Amniotic epithelial cell (primary cell): ENCODE measurements around the gene ZNF845.
"Not testable (repeated sequence)": the region's sequence is repeated elsewhere in the genome, so short reads cannot be mapped to it uniquely, and the experiment has no call there.

Source experiments
- DNase-seq: peaks from one replicate; pipeline ENCODE4 v3.0.0-alpha.2; 2010; ENCODE audit warnings: low read depth

ZNF845 gene

GRCh38 chr19:53333463-53334449 is at the start of gene ZNF845:
Gene ZNF845, plus strand, starts transcription at chr19:53333749. Its CDS starts 7,559 bp downstream, at chr19:53341308.
- DNase-seq: peak; percentile 88

GRCh38 chr19:53285087-53285486 is 48.5 kb upstream of the ZNF845 start:
- no peak for DNase-seq

DNA sequence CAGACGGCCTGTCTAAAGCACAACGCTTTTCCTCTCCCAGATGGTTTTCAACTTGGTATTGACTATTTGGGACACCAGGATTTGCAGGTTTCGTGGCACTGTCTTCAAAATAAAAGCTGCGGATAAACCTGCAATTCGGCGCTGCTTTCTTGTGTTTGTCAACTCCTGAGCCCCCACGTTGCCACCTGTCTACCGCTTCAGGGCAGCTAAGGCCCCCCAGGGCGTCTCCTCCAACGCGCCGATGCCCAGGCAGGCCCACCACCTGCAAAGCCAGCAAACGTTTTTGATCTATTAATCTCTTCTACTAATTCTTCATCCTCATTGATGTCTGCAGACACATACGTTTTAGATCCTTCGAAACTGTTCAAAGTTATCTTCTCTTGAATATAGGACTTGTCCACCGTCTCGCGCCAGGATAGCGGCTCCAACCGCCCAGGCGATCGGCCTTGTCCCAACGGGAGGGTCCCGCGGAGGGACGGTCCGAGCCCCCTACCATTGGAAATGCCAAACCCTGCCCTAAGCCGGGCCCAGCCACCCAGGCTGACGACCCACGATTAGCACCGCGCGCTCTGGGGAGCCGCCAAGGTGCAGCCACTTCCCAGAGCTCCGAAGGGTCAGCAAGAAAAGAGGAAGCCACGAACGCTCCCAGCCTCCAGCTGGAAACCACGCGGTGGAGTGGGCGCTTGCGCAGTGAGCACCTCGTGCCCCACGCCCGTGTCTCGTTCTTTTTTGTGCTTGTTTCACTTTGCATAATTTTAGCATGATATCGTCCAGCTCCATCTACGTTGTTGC is 42.6 kb upstream of the ZNF845 start:
- no peak for DNase-seq

DNA sequence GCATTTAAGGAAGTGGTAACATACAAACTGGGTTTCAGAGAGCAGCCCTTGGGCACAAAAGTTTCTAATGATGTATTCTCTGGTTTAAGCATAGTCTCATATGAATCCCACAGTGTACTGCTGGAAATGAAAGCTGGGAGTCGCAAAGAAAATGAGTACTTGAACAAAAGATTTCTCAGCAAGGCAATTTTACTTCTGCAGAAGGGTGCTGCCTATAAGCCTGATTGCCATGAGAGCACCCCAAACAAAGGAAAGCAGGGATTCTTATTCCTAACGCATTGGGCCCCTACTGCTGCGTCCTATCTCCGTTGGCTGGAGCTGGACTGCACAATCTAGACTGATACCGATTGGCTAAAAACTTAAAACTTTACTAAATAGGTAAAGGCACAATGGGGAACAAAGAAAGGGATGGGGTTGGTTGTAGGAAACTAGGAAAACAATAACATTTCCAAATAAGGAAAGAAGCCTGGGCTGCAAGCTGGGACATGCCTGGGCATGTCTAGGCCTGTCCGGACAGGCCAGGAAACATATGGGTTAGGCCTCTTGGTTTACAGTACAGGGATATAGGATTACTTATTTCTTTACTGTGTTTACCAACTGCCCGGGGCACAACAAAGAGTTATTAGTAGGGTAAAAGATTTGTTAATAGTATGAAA is 38.6 kb upstream of the ZNF845 start:
- DNase-seq: no peak

DNA sequence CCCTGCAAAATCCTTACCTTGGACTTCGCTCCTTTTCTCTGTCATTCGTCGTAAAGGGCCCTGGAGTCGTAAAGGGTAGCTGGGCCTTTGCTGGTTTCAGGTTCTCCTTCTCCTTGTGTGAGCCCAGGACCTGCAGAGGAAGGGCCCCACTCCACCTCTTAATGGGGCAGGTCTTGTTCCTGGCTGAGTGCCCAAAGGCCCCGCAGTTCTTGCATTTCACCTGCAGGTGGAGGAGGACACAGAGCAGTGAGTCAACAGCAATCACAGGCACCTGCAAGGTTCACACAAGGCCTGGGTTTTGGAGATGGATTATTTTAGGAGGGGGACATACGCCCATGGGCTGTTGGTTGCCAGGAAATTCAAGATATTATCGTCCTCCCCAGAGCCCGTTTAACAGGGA is 32.2 kb upstream of the ZNF845 start:
- not testable (repeated sequence) for DNase-seq

DNA sequence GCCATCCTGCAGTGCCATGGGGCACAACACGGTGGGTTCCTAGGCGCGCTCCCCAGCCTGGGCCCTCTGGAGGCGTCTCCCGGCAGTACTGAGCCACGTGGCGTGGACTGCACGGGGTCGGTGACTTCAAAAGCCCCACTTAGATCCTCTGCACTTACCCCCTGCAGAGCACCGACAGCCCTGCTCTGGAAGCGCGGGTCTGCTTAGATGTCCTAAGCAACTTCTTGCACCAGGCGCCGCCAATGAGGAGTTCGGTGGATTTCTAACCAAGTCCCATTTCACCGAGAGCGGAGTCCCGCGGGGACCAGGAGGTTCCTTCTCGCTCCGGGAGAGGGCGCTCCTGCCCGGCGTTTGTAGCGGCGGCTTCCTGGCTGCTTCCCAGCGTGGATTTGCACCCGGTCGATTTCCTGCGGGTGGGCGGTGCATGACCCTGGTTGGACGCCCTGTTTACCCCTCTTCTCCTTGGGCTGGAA is 25.2 kb upstream of the ZNF845 start:
- DNase-seq: no peak

DNA sequence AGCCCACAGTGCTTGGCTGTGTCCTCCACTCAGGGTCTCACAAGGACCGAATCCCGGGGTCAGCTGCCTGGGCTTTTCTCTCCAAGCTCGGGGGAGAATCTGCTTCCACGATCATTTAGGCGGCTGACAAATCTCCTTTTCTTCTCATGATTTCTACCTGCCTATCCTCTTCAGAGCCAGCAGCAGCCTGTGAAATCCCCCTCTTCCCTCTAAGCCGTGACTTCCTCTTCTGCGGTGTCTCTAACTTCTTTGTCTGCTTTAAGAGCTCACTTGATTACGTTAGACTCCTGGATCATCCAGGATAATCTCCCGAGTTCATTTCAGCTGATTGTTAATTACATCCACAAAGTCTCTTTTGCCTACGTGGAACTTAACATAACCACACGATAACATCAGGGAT is 22.5 kb upstream of the ZNF845 start:
- DNase-seq: no peak

- DNase-seq: no peak
These were observed 21.7 kb upstream of the ZNF845 start for GRCh38 chr19:53311897-53312296.

DNA sequence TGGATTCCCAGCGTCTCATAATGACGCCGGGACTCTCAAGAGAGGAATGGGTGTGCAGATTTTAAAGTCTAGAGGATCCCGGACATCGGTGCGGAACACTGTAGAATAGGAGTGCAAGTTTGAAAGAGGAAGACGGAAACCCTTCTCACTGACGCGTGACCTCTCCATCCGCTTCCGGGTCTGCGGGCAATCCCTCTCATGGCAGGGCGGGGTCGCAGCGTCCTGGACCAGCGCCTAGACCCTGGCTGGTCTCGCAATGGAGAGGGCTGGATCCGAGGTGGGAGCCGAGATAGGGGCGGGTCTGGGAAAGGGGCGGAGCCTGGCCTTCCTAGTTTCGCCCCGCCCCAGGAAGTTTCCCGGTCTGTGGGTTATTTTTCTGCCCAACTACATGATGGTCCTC is 4.6 kb upstream of the ZNF845 start:
- DNase-seq: peak; percentile 6

- DNase-seq: no peak
These were observed 1.1 kb upstream of the ZNF845 start for GRCh38 chr19:53332484-53332883.

GRCh38 chr19:53333066-53333462 is 485 bp upstream of the ZNF845 start:
- peak; percentile 58 for DNase-seq

DNA sequence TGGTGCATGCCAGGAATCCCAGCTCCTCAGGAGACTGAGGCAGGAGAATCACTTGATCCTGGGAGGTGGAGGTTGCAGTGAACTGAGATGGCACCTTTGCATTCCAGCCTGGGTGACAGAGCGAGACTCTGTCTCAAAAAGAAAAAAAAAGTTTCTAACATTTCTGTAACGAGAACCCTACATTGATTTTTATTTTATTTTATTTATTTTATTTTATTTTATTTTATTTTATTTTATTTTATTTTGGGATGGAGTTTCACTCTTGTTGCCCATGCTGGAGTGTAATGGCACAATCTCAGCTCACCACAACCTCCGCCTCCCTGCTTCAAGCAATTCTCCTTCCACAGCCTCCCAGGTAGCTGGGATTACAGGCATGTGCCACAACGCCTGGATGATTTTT is 10.9 kb downstream of the ZNF845 start:
- not testable (repeated sequence) for DNase-seq

GRCh38 chr19:53355739-53356138 is 22.2 kb downstream of the ZNF845 start:
- DNase-seq: no peak

DNA sequence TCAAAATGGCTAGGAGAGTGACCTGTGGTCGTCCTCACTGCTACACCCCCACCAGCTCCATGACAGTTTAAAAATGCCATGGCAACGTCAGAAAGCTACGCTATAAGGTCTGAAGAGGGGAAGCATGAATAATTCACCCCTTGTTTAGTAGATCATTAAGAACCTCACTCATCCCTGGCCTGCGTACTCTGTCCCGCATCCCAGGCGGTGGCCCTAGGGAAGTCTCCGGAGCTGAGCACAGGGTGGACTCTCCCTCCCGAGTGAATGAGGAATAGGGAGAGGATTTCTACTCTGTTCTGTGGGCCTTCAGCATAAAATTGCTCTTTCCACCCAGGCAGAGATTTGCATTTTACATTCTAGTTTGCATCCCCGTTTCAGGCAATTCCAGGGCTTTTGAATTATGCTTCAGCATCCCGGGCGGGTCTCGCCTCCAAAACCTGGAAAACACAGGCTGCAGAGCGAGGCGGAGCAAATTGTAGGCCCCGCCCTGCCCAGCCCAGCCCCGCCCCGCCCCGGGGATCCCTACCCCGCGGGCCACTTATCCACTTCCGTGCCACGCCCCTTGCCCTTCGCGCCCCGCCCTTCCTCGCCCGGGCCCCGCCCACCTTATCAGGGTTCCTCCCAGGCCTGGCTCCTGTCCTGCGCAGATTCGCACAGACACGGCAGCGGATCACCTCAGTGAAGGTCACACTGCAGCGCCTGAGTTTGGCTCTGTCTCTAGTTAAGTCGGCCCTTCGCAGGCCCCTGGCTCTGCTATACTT is 24.5 kb downstream of the ZNF845 start:
- no peak for DNase-seq

DNA sequence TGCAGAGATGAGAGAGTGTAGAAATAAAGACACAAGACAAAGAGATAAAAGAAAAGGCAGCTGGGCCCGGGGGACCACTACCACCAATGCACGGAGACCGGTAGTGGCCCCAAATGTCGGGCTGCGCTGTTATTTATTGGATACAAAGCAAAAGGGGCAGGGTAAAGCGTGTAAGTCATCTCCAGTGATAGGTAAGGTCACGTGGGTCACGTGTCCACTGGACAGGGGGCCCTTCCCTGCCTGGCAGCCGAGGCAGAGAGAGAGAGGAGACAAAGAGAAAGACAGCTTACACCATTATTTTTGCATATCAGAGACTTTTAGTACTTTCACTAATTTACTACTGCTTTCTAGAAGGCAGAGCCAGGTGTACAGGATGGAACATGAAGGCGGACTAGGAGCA is 26.5 kb downstream of the ZNF845 start:
- not testable (repeated sequence) for DNase-seq

DNA sequence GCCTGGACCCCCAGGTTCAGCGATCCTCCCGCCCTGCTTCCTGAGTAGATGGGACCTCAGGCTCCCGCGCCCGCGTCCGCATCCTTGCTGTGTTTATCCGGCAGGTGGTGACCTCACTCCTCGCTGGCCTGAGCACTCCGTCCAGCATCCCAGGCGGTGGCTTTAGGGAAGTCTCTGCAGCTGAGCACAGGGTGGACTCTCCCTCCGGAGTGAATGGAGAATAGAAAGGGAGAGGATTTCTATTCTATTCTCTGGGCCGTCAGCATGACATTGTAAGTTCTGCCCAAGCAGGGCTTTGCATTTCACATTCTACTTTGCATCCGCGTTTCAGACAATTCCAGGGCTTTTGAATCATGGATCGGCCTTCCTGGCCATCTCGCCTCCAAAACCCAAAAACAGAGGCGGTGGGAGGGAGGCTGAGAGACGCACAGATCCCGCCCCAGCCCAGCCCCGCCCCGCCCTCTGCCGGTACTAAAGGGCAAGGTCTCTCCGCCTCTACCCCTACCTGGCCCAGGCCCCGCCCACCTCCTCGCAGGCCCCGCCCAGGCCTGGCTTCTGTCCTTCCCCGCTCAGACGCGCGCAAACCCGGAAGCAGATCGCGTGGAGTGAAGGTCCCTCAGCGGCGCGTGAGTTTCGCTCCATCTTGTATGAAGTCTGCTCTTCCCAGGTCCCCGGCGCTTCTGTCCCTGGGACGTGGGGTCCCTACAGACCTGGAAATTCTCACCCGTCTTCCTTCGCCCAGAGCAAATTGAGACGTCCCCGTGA is 31.8 kb downstream of the ZNF845 start, which contains the start of gene ZNF525:
Gene ZNF525, plus strand, starts transcription at position 572 of the 765 bp plus-strand sequence. CDS start 6,577 bp downstream, outside the sequence.
- peak; percentile 69 for DNase-seq

DNA sequence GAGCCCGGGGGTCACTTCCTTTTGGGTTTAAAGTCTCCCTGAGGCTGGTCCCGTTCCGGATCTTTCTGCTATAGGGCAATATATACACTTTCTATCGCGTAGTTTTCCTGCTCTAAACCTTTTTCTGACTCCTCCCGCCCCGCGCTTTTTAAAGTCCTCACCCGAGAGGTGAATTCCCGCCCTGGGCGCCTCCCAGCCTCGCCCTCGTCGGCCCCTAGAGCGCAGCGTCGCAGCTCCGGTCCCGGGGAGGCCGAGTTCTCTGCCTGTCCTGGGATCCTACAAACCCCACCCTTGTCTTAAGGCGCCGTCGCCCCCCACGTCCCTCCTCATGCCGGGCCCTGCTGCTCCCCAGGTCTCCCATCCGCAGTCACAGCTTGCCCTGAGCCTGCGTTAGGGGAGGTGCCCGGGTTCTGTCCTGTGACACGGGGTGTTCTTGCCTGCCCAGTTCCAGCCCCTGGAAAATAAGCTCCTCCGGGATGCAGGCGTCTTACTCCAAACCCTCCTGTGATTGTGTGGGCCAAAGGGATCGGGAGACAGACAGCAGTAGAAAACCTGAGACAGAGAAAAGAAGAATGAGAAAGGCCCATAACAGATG is 32.4 kb downstream of the ZNF845 start:
- DNase-seq: no peak

DNA sequence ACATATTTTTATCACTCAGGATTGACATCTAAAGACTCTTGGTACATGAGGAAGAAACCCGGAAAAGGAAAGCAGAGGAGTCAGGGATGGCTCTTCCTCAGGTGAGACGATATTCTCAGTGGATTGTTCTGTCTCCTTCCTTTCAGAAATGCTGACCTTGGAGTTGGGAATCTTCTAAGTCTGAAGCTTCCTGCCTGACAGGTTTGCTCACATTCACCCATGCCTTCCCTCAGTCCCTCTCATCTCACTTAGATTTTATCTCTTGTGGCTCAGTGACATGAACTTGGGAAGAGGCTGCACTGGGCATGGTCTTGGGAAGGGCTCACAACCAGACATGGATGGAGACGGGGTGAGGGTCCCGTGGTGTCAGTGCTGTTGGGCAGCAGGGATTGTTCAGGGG is 38.6 kb downstream of the ZNF845 start:
- DNase-seq: no peak

DNA sequence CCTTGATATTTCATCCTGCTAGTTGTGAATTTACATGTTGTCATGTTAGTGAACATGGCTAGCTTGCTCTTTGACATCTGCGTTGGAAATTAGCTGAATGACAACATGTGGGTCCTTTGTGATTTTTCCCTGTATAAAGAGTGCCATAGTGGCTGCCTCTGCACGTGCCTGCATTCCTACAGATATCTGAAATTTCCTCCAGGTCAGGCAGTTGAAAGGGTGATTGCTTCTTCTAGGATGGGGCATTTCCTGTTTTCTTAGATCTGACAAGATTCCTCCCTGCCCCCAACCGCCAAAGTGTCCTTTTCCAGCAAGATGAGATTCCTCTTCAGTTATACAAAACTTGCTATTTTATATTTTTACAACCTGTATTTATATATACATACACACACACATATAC is 40.7 kb downstream of the ZNF845 start:
- no peak for DNase-seq

DNA sequence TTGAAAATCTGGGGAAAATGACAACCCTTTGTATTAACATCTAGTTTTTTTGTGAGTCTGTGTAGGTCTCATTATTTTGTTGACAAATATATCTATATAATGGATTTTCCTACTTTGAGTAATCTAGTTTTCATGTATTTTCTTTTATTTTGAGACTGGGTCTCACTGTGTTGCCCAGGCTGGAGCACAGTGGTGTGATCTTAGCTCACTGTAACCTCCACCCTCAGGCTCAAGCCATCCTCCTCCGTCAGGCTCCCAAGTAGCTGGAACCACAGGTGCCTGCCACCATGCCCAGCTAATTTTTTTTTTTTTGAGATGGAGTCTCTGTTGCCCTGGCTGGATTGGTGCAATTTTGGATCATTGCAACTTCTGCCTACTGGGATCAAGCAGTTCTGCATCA is 41.2 kb downstream of the ZNF845 start:
- no peak for DNase-seq
